ENCODE measurements around the gene C14orf119.

The C14orf119 gene

GRCh38 chr14:23112359-23113178 is 17.3 kb downstream of the C14orf119 start:
- no peak for DNase-seq

GRCh38 chr14:23113431-23114119 is 18.3 kb downstream of the C14orf119 start:
- DNase-seq = no peak

- DNase-seq = no peak
Measured at GRCh38 chr14:23114120-23114458, 18.8 kb downstream of the C14orf119 start.

- DNase-seq = no peak
Measured at GRCh38 chr14:23114669-23115038, 19.3 kb downstream of the C14orf119 start.

GRCh38 chr14:23115039-23115731 is 19.9 kb downstream of the C14orf119 start:
- DNase-seq = no peak

- no peak for DNase-seq
Measured at GRCh38 chr14:23115918-23116317, 20.6 kb downstream of the C14orf119 start.

GRCh38 chr14:23117371-23118020 is 22.2 kb downstream of the C14orf119 start:
- DNase-seq = no peak

GRCh38 chr14:23118506-23119362 is 23.4 kb downstream of the C14orf119 start, which contains the start of gene CEBPE:
Gene CEBPE (minus strand): TSS chr14:23119255. CDS start chr14:23119091, 164 bp downstream.
- DNase-seq = no peak

GRCh38 chr14:23119363-23120327 is 24.3 kb downstream of the C14orf119 start:
- no peak for DNase-seq

- peak; percentile 78 to 79 for DNase-seq
Measured at GRCh38 chr14:23120541-23121251, 25.4 kb downstream of the C14orf119 start.

- DNase-seq = no peak
Measured at GRCh38 chr14:23121361-23121771, 26.1 kb downstream of the C14orf119 start.

GRCh38 chr14:23122086-23122485 is 26.8 kb downstream of the C14orf119 start:
- no peak for DNase-seq

- peak; percentile 10 to 33 for DNase-seq
Measured at GRCh38 chr14:23123419-23123818, 28.1 kb downstream of the C14orf119 start.

GRCh38 chr14:23124337-23124954 is 29.1 kb downstream of the C14orf119 start:
- DNase-seq = no peak

- no peak for DNase-seq
Measured at GRCh38 chr14:23125011-23125410, 29.7 kb downstream of the C14orf119 start.

- no peak for DNase-seq
Measured at GRCh38 chr14:23125933-23126524, 30.7 kb downstream of the C14orf119 start.

GRCh38 chr14:23126548-23127278 is 31.4 kb downstream of the C14orf119 start:
- DNase-seq = no peak

GRCh38 chr14:23127861-23128260 is 32.6 kb downstream of the C14orf119 start:
- DNase-seq = no peak
